K562 (cell line): ENCODE measurements around the gene GPRC5B. TPM values are rescaled to one million over a fixed set of nuclear protein-coding genes. Genes with fewer than 3 reads are reported as not detected.

ENCODE experiments used
- ATAC-seq: fragments of 200-7000 bp; cut with Tn5 transposase; 3 replicates; pipeline ENCODE4 v1.9.1; 2020; ENCODE audit warnings: moderate library complexity
- BruUV-seq: library from RNA; stranded (reverse); fragments of 400-500 nt; replicated peaks from 2 replicates; lab custom pipeline; 2021; lab: Mats Ljungman, UMichigan
- CTCF ChIA-PET: fragments of 300-600 bp; formaldehyde crosslinking; extraction: SDS; loops from one replicate; lab custom pipeline; 2021; ENCODE audit warnings: low intra/inter-chr PET ratio; lab: Yijun Ruan, JAX
- POLR2A ChIA-PET: fragments of 300-600, 350-650 bp; sonication (Branson Sonifier 250); formaldehyde crosslinking; extraction: SDS; loops from one replicate; lab custom pipeline; 2021; ENCODE audit warnings: antibody characterized with exemption, inconsistent platforms; lab: Yijun Ruan, JAX
- DNase-seq, 4 experiments: peaks; one replicate each; pipeline versions ENCODE4 v3.0.0 to v3.0.0-alpha.2; 2011 to 2018; ENCODE audit warnings: low spot score in 3 of 4, mixed read lengths in 3 of 4; ENCODE audit errors: extremely low read depth in 1 of 4
- FAIRE-seq: peaks from 2 replicates; lab custom pipeline; 2011; peaks lifted over from hg19 to GRCh38; lab: Jason Lieb, UNC
- H2AFZ ChIP-seq: 2 replicates; pipeline ENCODE4 v1.6.0; 2011; ENCODE audit warnings: low read depth, low read length, control low read depth, inconsistent platforms
- H3K27ac ChIP-seq: fragments of 200-600 bp; 3 replicates; pipeline ENCODE4 v1.8.0; 2011; ENCODE audit warnings: low read depth, mild to moderate bottlenecking, control low read depth, inconsistent platforms, low read length, moderate library complexity, mixed read lengths; ENCODE audit errors: extremely low read depth
- H3K27me3 ChIP-seq, 2 experiments: fragments of 300-600 bp in 1 of 2; 2 replicates in 1 of 2; 3 replicates in 1 of 2; pipeline versions ENCODE4 v1.6.0 to v1.8.0; 2011; ENCODE audit warnings: inconsistent platforms in 2 of 2, low read length in 2 of 2, mild to moderate bottlenecking in 1 of 2, mixed read lengths in 1 of 2, moderate library complexity in 1 of 2; ENCODE audit not compliant: control insufficient read depth in 2 of 2, insufficient read depth in 2 of 2
- H3K36me3 ChIP-seq: fragments of 300-600 bp; 3 replicates; pipeline ENCODE4 v1.8.0; 2011; ENCODE audit warnings: mild to moderate bottlenecking, low read length, inconsistent platforms; ENCODE audit not compliant: control insufficient read depth, insufficient read depth
- H3K4me1 ChIP-seq, 2 experiments: fragments of 200-600 bp in 1 of 2; replicated peaks in 1 of 2; 2 replicates in 1 of 2; 3 replicates in 1 of 2; pipeline versions ENCODE4 v1.5.1 to v1.8.0; 2011; ENCODE audit warnings: inconsistent platforms in 2 of 2, low read length in 2 of 2, mild to moderate bottlenecking in 1 of 2, mixed read lengths in 1 of 2, moderate library complexity in 1 of 2; ENCODE audit not compliant: control insufficient read depth in 2 of 2, insufficient read depth in 2 of 2
- H3K4me2 ChIP-seq: 2 replicates; pipeline ENCODE4 v1.6.1; 2011; ENCODE audit warnings: low read length, control low read depth, inconsistent platforms, mixed read lengths; ENCODE audit not compliant: insufficient read depth
- H3K4me3 ChIP-seq: fragments of 200-600 bp; sonication (generic), shearing (Covaris generic); 2 replicates; pipeline ENCODE4 v1.5.1; 2016; ENCODE audit warnings: control low read depth, inconsistent platforms
- H3K79me2 ChIP-seq: fragments of 200-600 bp; 3 replicates; pipeline ENCODE4 v1.8.0; 2011; ENCODE audit warnings: low read length, inconsistent platforms; ENCODE audit not compliant: control insufficient read depth, insufficient read depth
- H3K9ac ChIP-seq, 2 experiments: 2 replicates each; pipeline versions ENCODE4 v1.6.0 to v1.6.1; 2011; ENCODE audit warnings: low read depth in 2 of 2, low read length in 2 of 2, control low read depth in 1 of 2, inconsistent platforms in 1 of 2, mild to moderate bottlenecking in 1 of 2, mixed read lengths in 1 of 2; ENCODE audit not compliant: insufficient read depth in 1 of 2
- H3K9me1 ChIP-seq: one replicate; pipeline ENCODE4 v1.6.0; 2011; ENCODE audit warnings: inconsistent platforms, mild to moderate bottlenecking, low read length, moderate library complexity; ENCODE audit not compliant: control insufficient read depth, insufficient read depth
- H3K9me3 ChIP-seq: replicated peaks from 2 replicates; pipeline ENCODE4 v1.5.1; 2011; ENCODE audit warnings: low read depth, low read length, inconsistent platforms; ENCODE audit not compliant: control insufficient read depth, insufficient read depth
- H4K20me1 ChIP-seq: replicated peaks from 2 replicates; pipeline ENCODE4 v1.6.1; 2011; ENCODE audit warnings: low read length, inconsistent platforms, mixed read lengths; ENCODE audit not compliant: control insufficient read depth, insufficient read depth
- NFIC ChIP-seq: fragments of 450-650 bp; IDR thresholded peaks from 2 replicates; pipeline ENCODE4 v1.6.1; 2017; ENCODE audit warnings: mild to moderate bottlenecking, inconsistent platforms
- NFIX ChIP-seq: fragments of 250-450 bp; sonication (Bioruptor Pico); IDR thresholded peaks from 2 replicates; pipeline ENCODE4 v1.4.0; 2020; ENCODE audit warnings: low read depth, mild to moderate bottlenecking, moderate library complexity
- NR2C1 ChIP-seq, 2 experiments: fragments of 450-650 bp; IDR thresholded peaks; 2 replicates each; pipeline ENCODE4 v1.6.1; 2017; ENCODE audit warnings: mild to moderate bottlenecking in 2 of 2, antibody characterized with exemption in 1 of 2, inconsistent platforms in 1 of 2, missing compliant biosample characterization in 1 of 2, missing genetic modification characterization in 1 of 2
- WGBS: fragments of 100-300 bp; shearing (Covaris generic); methylation state at CpG from one replicate; pipeline ENCODE4 v1.1.6; 2016; ENCODE audit warnings: low coverage, mixed read lengths; ENCODE audit not compliant: insufficient coverage; ENCODE audit errors: missing lambda C conversion rate; 5-methylcytosine and 5-hydroxymethylcytosine counted together
- in situ Hi-C: fragments of 300-500 bp; cut with MboI; formaldehyde crosslinking; loops from 4 replicates; pipeline ENCODE4 v1.15.0; 2018; ENCODE audit warnings: inconsistent platforms, mixed read lengths
- intact Hi-C: fragments of 100-400 bp; cut with micrococcal nuclease; formaldehyde crosslinking; loops from 2 replicates; pipeline ENCODE4 v1.14.2; 2022
- polyA plus RNA-seq, 8 experiments: library from polyadenylated mRNA; depleted of rRNA in 4 of 8; stranded (reverse) in 5 of 8; unstranded in 3 of 8; fragments of >200 nt; fragmentation: Nextera tagmentation in 2 of 8; fragmentation: Illumina TruSeq in 1 of 8; extraction: Ambion mirVana in 2 of 8; extraction: Trizol in 1 of 8; gene quantifications; 2 replicates each; pipeline versions ENCODE4 v1.2.1 to v1.2.3, GENCODE V29; 2011 to 2014; ENCODE audit warnings: inconsistent platforms in 1 of 8, missing spikeins in 1 of 8
- total RNA-seq, 7 experiments: library from RNA; depleted of rRNA in 6 of 7; stranded (reverse); fragments of >200 nt in 6 of 7; fragmentation: Illumina TruSeq in 2 of 7; extraction: Trizol in 2 of 7; gene quantifications; 2 replicates each; pipeline versions ENCODE4 v1.2.1 to v1.2.3, GENCODE V29; 2011 to 2021; ENCODE audit warnings: low replicate concordance in 1 of 7
- TF ChIP-seq, protein P1 (sequence below): sonication (generic); formaldehyde crosslinking; IDR thresholded peaks from 2 replicates; pipeline ENCODE4 v1.8.0; 2022; ENCODE audit warnings: mild to moderate bottlenecking, missing genetic modification reagents

GPRC5B gene
- total and polyA plus RNA-seq, 9 of the 15 experiments (the other 6 are each of a cell fraction or from before 2014, with no cell fraction given): 0.65 to 5.5 (median 1.3) TPM

DNA sequence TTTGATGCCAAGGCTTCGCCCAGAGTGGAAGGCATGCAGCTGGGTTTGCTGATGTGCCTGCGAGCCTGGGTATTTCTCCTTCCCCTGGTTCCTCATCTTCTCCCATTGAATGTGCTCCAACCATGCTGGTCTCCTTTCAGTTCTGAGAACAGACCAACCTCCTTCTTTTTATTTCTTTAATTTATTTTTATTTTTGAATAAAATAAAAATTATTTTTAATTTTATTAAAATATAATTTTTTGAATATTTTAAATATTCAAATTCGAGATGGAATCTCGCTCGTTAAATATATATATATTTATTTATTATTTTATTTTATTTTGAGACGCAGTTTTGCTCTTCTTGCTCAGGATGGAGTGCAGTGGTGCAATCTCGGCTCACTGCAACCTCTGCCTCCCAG, 30.2 kb upstream of the GPRC5B start:
- no peaks in the 10 kb centered on the region for H3K79me2 ChIP-seq
- intact Hi-C loops (no loop called here), in situ Hi-C loops (no loop called here)
- peaks cover 2 to 24% of the 10 kb centered on the region in 2 experiments; a peak in 2 of 5 replicates for H3K27me3 ChIP-seq
- 0% methylated on average over 7 of the region's 7 CpGs for WGBS
- H3K27ac ChIP-seq: no peak overlapping the region
- H4K20me1 ChIP-seq: no peaks in the 10 kb centered on the region
- no peaks in the 10 kb centered on the region for H3K4me1 ChIP-seq
- ATAC-seq: no peak
- H3K36me3 ChIP-seq: no peaks in the 10 kb centered on the region
- TF ChIP-seq, protein P1, sequence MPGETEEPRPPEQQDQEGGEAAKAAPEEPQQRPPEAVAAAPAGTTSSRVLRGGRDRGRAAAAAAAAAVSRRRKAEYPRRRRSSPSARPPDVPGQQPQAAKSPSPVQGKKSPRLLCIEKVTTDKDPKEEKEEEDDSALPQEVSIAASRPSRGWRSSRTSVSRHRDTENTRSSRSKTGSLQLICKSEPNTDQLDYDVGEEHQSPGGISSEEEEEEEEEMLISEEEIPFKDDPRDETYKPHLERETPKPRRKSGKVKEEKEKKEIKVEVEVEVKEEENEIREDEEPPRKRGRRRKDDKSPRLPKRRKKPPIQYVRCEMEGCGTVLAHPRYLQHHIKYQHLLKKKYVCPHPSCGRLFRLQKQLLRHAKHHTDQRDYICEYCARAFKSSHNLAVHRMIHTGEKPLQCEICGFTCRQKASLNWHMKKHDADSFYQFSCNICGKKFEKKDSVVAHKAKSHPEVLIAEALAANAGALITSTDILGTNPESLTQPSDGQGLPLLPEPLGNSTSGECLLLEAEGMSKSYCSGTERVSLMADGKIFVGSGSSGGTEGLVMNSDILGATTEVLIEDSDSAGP (CRISPR knock-in tag): no peak
- H3K9me1 ChIP-seq: no peaks in the 10 kb centered on the region
- H2AFZ ChIP-seq: no peak overlapping the region
- no peak for FAIRE-seq
- no peak overlapping the region for H3K4me3 ChIP-seq
- POLR2A ChIA-PET: no interaction called here
- H3K9ac ChIP-seq: no peak overlapping the region
- CTCF ChIA-PET: interaction anchor here (0.6 kb wide), 1 partner anchor 287 kb away, joined by 3 read pairs; no protein-coding TSS in a partner anchor
- H3K9me3 ChIP-seq: no peaks in the 10 kb centered on the region
- H3K4me2 ChIP-seq: no peak overlapping the region
- BruUV-seq: no TSS peak
- no peak for DNase-seq

DNA sequence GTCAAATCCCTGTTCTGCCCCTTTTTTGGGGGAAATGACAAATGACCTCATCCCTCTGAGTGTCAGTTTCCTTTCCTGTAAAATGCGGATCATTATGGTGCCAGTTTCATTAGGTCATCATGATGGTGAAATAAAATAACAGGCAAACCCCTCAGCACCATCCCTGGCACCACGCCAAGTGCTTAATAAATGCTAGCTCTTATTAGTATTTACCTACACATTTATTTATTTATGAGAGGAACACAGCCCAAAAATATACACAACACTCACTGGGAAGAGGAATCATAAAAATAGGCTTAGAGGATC, 28.6 kb upstream of the GPRC5B start:
- peaks cover 2 to 24% of the 10 kb centered on the region in 2 experiments; a peak in 2 of 5 replicates for H3K27me3 ChIP-seq
- H3K27ac ChIP-seq: no peak overlapping the region
- no peaks in the 10 kb centered on the region for H3K36me3 ChIP-seq
- H2AFZ ChIP-seq: no peak overlapping the region
- H3K9ac ChIP-seq: no peak overlapping the region
- ChIA-PET POLR2A (interaction anchor here (0.6 kb wide), 1 partner anchor 78 kb away, joined by 3 read pairs; no protein-coding TSS in a partner anchor), CTCF (no interaction called here)
- in situ Hi-C loops (no loop called here), intact Hi-C loops (no loop called here)
- no peak overlapping the region for H3K4me2 ChIP-seq
- no peaks in the 10 kb centered on the region for H3K4me1 ChIP-seq
- no peak overlapping the region for H3K4me3 ChIP-seq
- ATAC-seq: no peak
- no TSS peak for BruUV-seq
- no peaks in the 10 kb centered on the region for H4K20me1 ChIP-seq
- no peaks in the 10 kb centered on the region for H3K9me3 ChIP-seq
- no peak for FAIRE-seq
- no peak for DNase-seq
- 0% methylated on average over 2 of the region's 2 CpGs for WGBS
- TF ChIP-seq NFIC: peak; percentile 93
- TF ChIP-seq NFIX (CRISPR knock-in tag): peak; percentile 75
- no peak for TF ChIP-seq NR2C1 (IDR thresholded peaks at IDR 0.05)
- no peak for TF ChIP-seq NR2C1 (tag; IDR thresholded peaks at IDR 0.05)
- no peaks in the 10 kb centered on the region for H3K9me1 ChIP-seq
- no peaks in the 10 kb centered on the region for H3K79me2 ChIP-seq
